Kidney (tissue), 14 donors: ENCODE results near the gene ENTPD8. TPM values are rescaled to one million over a fixed set of nuclear protein-coding genes. Genes with fewer than 3 reads are reported as not detected.
A peak's percentile ranks its signal among the peaks of the same experiment; 100 is the strongest.

ENCODE experiments used
- DNase-seq, 5 donors: peaks; one replicate each; pipeline ENCODE4 v3.0.0-alpha.2; 2013 to 2020
- FAIRE-seq: peaks from 2 replicates; lab custom pipeline; 2012; peaks lifted over from hg19 to GRCh38; lab: Jason Lieb, UNC
- H3K27ac ChIP-seq, 2 donors: one replicate each; pipeline ENCODE4 v1.7.0; 2013; ENCODE audit warnings: low read depth in 2 of 2, low read length in 2 of 2, inconsistent platforms in 1 of 2
- H3K27me3 ChIP-seq: one replicate; pipeline ENCODE4 v1.7.1; 2013; ENCODE audit warnings: low read length, inconsistent platforms; ENCODE audit not compliant: control insufficient read depth, insufficient read depth
- H3K36me3 ChIP-seq, 3 donors: one replicate each; pipeline versions ENCODE4 v1.7.0 to v1.7.1; 2013; ENCODE audit warnings: low read length in 3 of 3, control low read depth in 1 of 3, inconsistent platforms in 1 of 3; ENCODE audit not compliant: insufficient read depth in 3 of 3, control insufficient read depth in 2 of 3
- H3K4me1 ChIP-seq, 3 donors: one replicate each; pipeline versions ENCODE4 v1.7.0 to v1.7.1; 2013; ENCODE audit warnings: low read length in 3 of 3, inconsistent platforms in 1 of 3, low read depth in 1 of 3; ENCODE audit not compliant: control insufficient read depth in 2 of 3, insufficient read depth in 2 of 3
- H3K4me3 ChIP-seq, 3 donors: one replicate each; pipeline versions ENCODE4 v1.7.0 to v1.8.1; 2013; ENCODE audit warnings: low read length in 3 of 3, control low read depth in 1 of 3, inconsistent platforms in 1 of 3
- H3K9ac ChIP-seq, 3 donors: one replicate each; pipeline versions ENCODE4 v1.7.0 to v1.7.1; 2013; ENCODE audit warnings: low read length in 3 of 3, control low read depth in 1 of 3, inconsistent platforms in 1 of 3
- H3K9me3 ChIP-seq, 3 donors: one replicate each; pipeline versions ENCODE4 v1.7.0 to v1.7.1; 2013; ENCODE audit warnings: low read length in 3 of 3, control low read depth in 1 of 3, inconsistent platforms in 1 of 3; ENCODE audit not compliant: control insufficient read depth in 2 of 3, insufficient read depth in 1 of 3
- CTCF ChIP-seq: IDR thresholded peaks from 3 replicates; pipeline ENCODE4 v1.5.1; 2012; ENCODE audit warnings: mild to moderate bottlenecking, moderate library complexity, borderline replicate concordance; ENCODE audit not compliant: insufficient read depth; ENCODE audit errors: extremely low read depth
- intact Hi-C: fragments of 100-400 bp; cut with DNase I; formaldehyde crosslinking; loops from one replicate; pipeline ENCODE4 v1.11.1; 2022
- polyA plus RNA-seq: library from polyadenylated mRNA; stranded (reverse); fragments of 350-450 nt; fragmentation: Illumina TruSeq; extraction: RNeasy Lipid Tissue Mini Kit (QIAGEN cat#74804); gene quantifications from one replicate; pipeline ENCODE4 v1.2.3, GENCODE V29; 2014; ENCODE audit warnings: low read depth, low replicate concordance; ENCODE audit not compliant: insufficient read depth
- total RNA-seq: library from RNA; stranded (reverse); fragmentation: NEBNext Ultra II Directional; extraction: Animal tissue kit (Norgen Biotek cat#: 25700); gene quantifications from one replicate; pipeline ENCODE4 v1.2.1, GENCODE V29; 2021
- donor health status: control.
- donor health status: control.
- donor health status: control.
- donor health status: control.
- donor health status: control.
- donor health status: DM: yes; HTN: yes; CAD: no.
- donor health status: Normal renal cell carcinoma (clear cell type).

ENTPD8 gene
- total and polyA plus RNA-seq, 2 donors from 2014 or later = 5.0 to 5.2 TPM

GRCh38 chr9:137456864-137457405 lies 15.8 kb upstream of the ENTPD8 start:
- H3K4me1 ChIP-seq = peaks cover 0 to 28% (median 7%) of the 10 kb centered on the region in 3 donors
- no peaks in the 10 kb centered on the region for H3K27me3 ChIP-seq
- DNase-seq (peak in 2 of 5 donors; percentile 55 to 61), FAIRE-seq (no peak)
- intact Hi-C loops = no loop called here
- no peaks in the 10 kb centered on the region for H3K36me3 ChIP-seq
- H3K9ac ChIP-seq = no peak overlapping the region
- no peak overlapping the region for H3K4me3 ChIP-seq
- H3K27ac ChIP-seq = peak overlapping the region in 1 of 2 donors; percentile 71
- no peak for TF ChIP-seq CTCF
- H3K9me3 ChIP-seq = no peaks in the 10 kb centered on the region

GRCh38 chr9:137456061-137456863 lies 15.1 kb upstream of the ENTPD8 start:
- no peak overlapping the region for H3K9ac ChIP-seq
- peak; percentile 45 to 78 (median 56) for DNase-seq
- no peaks in the 10 kb centered on the region for H3K27me3 ChIP-seq
- intact Hi-C loops = no loop called here
- no peak overlapping the region for H3K4me3 ChIP-seq
- H3K36me3 ChIP-seq = no peaks in the 10 kb centered on the region
- peak overlapping the region in 1 of 2 donors; percentile 71 for H3K27ac ChIP-seq
- H3K9me3 ChIP-seq = no peaks in the 10 kb centered on the region
- peaks cover 0 to 28% (median 7%) of the 10 kb centered on the region in 3 donors for H3K4me1 ChIP-seq
- FAIRE-seq = no peak
- no peak for TF ChIP-seq CTCF

GRCh38 chr9:137455359-137455991 lies 14.3 kb upstream of the ENTPD8 start:
- Histone ChIP-seq H3K4me1 (peaks cover 0 to 28% (median 7%) of the 10 kb centered on the region in 3 donors), H3K36me3 (no peaks in the 10 kb centered on the region), H3K27ac (peak overlapping the region in 1 of 2 donors; percentile 63), H3K4me3 (no peak overlapping the region), H3K9me3 (no peaks in the 10 kb centered on the region), H3K9ac (no peak overlapping the region), H3K27me3 (no peaks in the 10 kb centered on the region)
- no peak for FAIRE-seq
- TF ChIP-seq CTCF = no peak
- DNase-seq = peak in 2 of 5 donors; percentile 67 to 69
- intact Hi-C loops = no loop called here
